EL (cell line): ENCODE measurements around the gene SCYL1.
A peak's percentile ranks its signal among the peaks of the same experiment; 100 is the strongest.

Experiments used
- DNase-seq: peaks from one replicate; pipeline ENCODE4 v3.0.0-alpha.2; 2016

SCYL1 gene

GRCh38 chr11:65524741-65525545 is at the start of gene SCYL1:
Gene SCYL1, plus strand, starts transcription at chr11:65525083. Its CDS starts 71 bp downstream, at chr11:65525154.
- peak; percentile 74 for DNase-seq

- peak; percentile 24 for DNase-seq
These were observed 48.2 kb upstream of the SCYL1 start for GRCh38 chr11:65476632-65477148.

- DNase-seq, result peak; percentile 95
These were observed 47.5 kb upstream of the SCYL1 start for GRCh38 chr11:65477149-65477965.

- peak; percentile 40 for DNase-seq
These were observed 46.3 kb upstream of the SCYL1 start for GRCh38 chr11:65478388-65479183.

GRCh38 chr11:65479184-65480145 is 45.4 kb upstream of the SCYL1 start:
- peak; percentile 78 for DNase-seq

- no peak for DNase-seq
These were observed 42.5 kb upstream of the SCYL1 start for GRCh38 chr11:65482306-65482850.

- no peak for DNase-seq
These were observed 39.0 kb upstream of the SCYL1 start for GRCh38 chr11:65485920-65486219.

GRCh38 chr11:65486570-65487466 is 38.1 kb upstream of the SCYL1 start:
- no peak for DNase-seq

GRCh38 chr11:65487467-65488272 is 37.2 kb upstream of the SCYL1 start:
- DNase-seq, result peak; percentile 100

- peak; percentile 78 for DNase-seq
These were observed 36.4 kb upstream of the SCYL1 start for GRCh38 chr11:65488273-65489034.

- peak; percentile 98 for DNase-seq
These were observed 35.7 kb upstream of the SCYL1 start for GRCh38 chr11:65489035-65489705.

GRCh38 chr11:65489706-65490320 is 35.1 kb upstream of the SCYL1 start:
- peak; percentile 31 for DNase-seq

- peak; percentile 30 for DNase-seq
These were observed 33.8 kb upstream of the SCYL1 start for GRCh38 chr11:65491163-65491465.

- peak; percentile 89 for DNase-seq
These were observed 33.1 kb upstream of the SCYL1 start for GRCh38 chr11:65491614-65492386.

- DNase-seq, result no peak
These were observed 32.6 kb upstream of the SCYL1 start for GRCh38 chr11:65492387-65492636.

GRCh38 chr11:65492637-65493366 is 32.1 kb upstream of the SCYL1 start:
- peak; percentile 89 for DNase-seq
